Keratinocyte (primary cell): ENCODE results near the gene TUBB4B. TPM values are rescaled to one million over a fixed set of nuclear protein-coding genes. Genes with fewer than 3 reads are reported as not detected.

ENCODE experiments used
- DNase-seq: peaks from one replicate; pipeline ENCODE4 v3.0.0-alpha.2; 2011; ENCODE audit warnings: low read depth, missing footprints, low spot score
- FAIRE-seq: peaks from 2 replicates; lab custom pipeline; 2011; peaks lifted over from hg19 to GRCh38; lab: Jason Lieb, UNC
- H2AFZ ChIP-seq: 2 replicates; pipeline ENCODE4 v1.6.0; 2012; ENCODE audit warnings: low read length, control low read depth, inconsistent platforms; ENCODE audit not compliant: control insufficient read depth
- H3K27ac ChIP-seq: 2 replicates; pipeline ENCODE4 v1.5.1; 2011; ENCODE audit warnings: low read length; ENCODE audit not compliant: control insufficient read depth, insufficient read depth
- H3K27me3 ChIP-seq: 3 replicates; pipeline ENCODE4 v1.6.0; 2011; ENCODE audit warnings: low read length; ENCODE audit not compliant: control insufficient read depth, insufficient read depth; ENCODE audit errors: extremely low read depth
- H3K36me3 ChIP-seq, 2 experiments: 2 replicates in 1 of 2; 3 replicates in 1 of 2; pipeline ENCODE4 v1.5.1; 2011; ENCODE audit warnings: low read length in 2 of 2, mild to moderate bottlenecking in 1 of 2; ENCODE audit not compliant: control insufficient read depth in 2 of 2, insufficient read depth in 2 of 2; ENCODE audit errors: extremely low read depth in 1 of 2
- H3K4me1 ChIP-seq: 3 replicates; pipeline ENCODE4 v1.5.1; 2011; ENCODE audit warnings: low read length; ENCODE audit not compliant: control insufficient read depth, insufficient read depth; ENCODE audit errors: extremely low read depth
- H3K4me2 ChIP-seq: 3 replicates; pipeline ENCODE4 v1.6.0; 2011; ENCODE audit warnings: low read depth, low read length; ENCODE audit not compliant: control insufficient read depth, insufficient read depth; ENCODE audit errors: extremely low read depth
- H3K4me3 ChIP-seq, 3 experiments: fragments of 200-600 bp in 1 of 3; sonication (generic) in 1 of 3; 2 replicates in 2 of 3; 3 replicates in 1 of 3; pipeline ENCODE4 v1.5.1; 2011 to 2016; ENCODE audit warnings: low read length in 3 of 3, mild to moderate bottlenecking in 3 of 3, control low read depth in 2 of 3, inconsistent platforms in 1 of 3, low read depth in 1 of 3, mixed read lengths in 1 of 3, mixed run types in 1 of 3, moderate library complexity in 1 of 3; ENCODE audit not compliant: control insufficient read depth in 2 of 3, insufficient read depth in 2 of 3; ENCODE audit errors: extremely low read depth in 1 of 3
- H3K79me2 ChIP-seq: 2 replicates; pipeline ENCODE4 v1.6.0; 2012; ENCODE audit warnings: low read length; ENCODE audit not compliant: control insufficient read depth, insufficient read depth
- H3K9ac ChIP-seq: 3 replicates; pipeline ENCODE4 v1.6.0; 2011; ENCODE audit warnings: low read length; ENCODE audit not compliant: control insufficient read depth, insufficient read depth; ENCODE audit errors: extremely low read depth
- H3K9me1 ChIP-seq: 3 replicates; pipeline ENCODE4 v1.6.0; 2011; ENCODE audit warnings: low read length; ENCODE audit not compliant: control insufficient read depth, insufficient read depth; ENCODE audit errors: extremely low read depth
- H3K9me3 ChIP-seq: 2 replicates; pipeline ENCODE4 v1.5.1; 2012; ENCODE audit warnings: low read depth, low read length; ENCODE audit not compliant: control insufficient read depth
- H4K20me1 ChIP-seq: 3 replicates; pipeline ENCODE4 v1.6.0; 2011; ENCODE audit warnings: low read length; ENCODE audit not compliant: control insufficient read depth, insufficient read depth; ENCODE audit errors: extremely low read depth
- CTCF ChIP-seq, 3 experiments: IDR thresholded peaks in 1 of 3; conservative IDR thresholded peaks in 1 of 3; optimal IDR thresholded peaks in 1 of 3; 2 replicates in 2 of 3; 3 replicates in 1 of 3; pipeline versions ENCODE3 to v1.5.1; 2011; ENCODE audit warnings: low read length in 3 of 3, mild to moderate bottlenecking in 3 of 3, moderate library complexity in 2 of 3, control low read depth in 1 of 3, inconsistent platforms in 1 of 3; ENCODE audit not compliant: insufficient read depth in 2 of 3; ENCODE audit errors: extremely low read depth in 1 of 3
- EZH2 ChIP-seq: IDR thresholded peaks from one replicate; pipeline ENCODE4 v1.6.1; 2012; ENCODE audit warnings: inconsistent platforms, mild to moderate bottlenecking, low read length, moderate library complexity
- dilution Hi-C: fragments of 300-500 bp; cut with MboI; formaldehyde crosslinking; loops from one replicate; pipeline ENCODE4 v1.7.0; 2020; ENCODE audit warnings: low sequenced_read_pairs; ENCODE audit not compliant: extremely low pct_ligation_motif_present
- polyA plus RNA-seq, 5 experiments: library from polyadenylated mRNA; depleted of rRNA in 3 of 5; stranded (reverse) in 3 of 5; stranded (forward) in 1 of 5; unstranded in 1 of 5; fragments of >200 nt; gene quantifications; 1 replicate in 1 of 5; 2 replicates in 3 of 5; 3 replicates in 1 of 5; pipeline versions ENCODE4 v1.2.1 to v1.2.3, GENCODE V29; 2011 to 2012; ENCODE audit warnings: missing spikeins in 2 of 5, low read depth in 1 of 5, low replicate concordance in 1 of 5

The TUBB4B gene
- polyA plus RNA-seq, 1 donor (not counting 4 experiments of a cell fraction or from before 2014, with no cell fraction given), result 440 TPM

- H2AFZ ChIP-seq, result no peak within 1 kb of the TSS
- H4K20me1 ChIP-seq, result peaks cover 3% of the 10 kb centered on the region
- no peak for FAIRE-seq
- H3K4me2 ChIP-seq, result peak within 1 kb of the TSS; percentile 77
- H3K4me3 ChIP-seq, result peak within 1 kb of the TSS; percentile 71 to 77 (median 74)
- H3K36me3 ChIP-seq, result peaks cover 9 to 10% of the 10 kb centered on the region in 2 experiments
- H3K27ac ChIP-seq, result peak within 1 kb of the TSS; percentile 43
- H3K4me1 ChIP-seq, result peaks cover 23% of the 10 kb centered on the region
- dilution Hi-C loops, result no loop called here
- H3K9me1 ChIP-seq, result no peaks in the 10 kb centered on the region
- peaks cover 3% of the 10 kb centered on the region for H3K27me3 ChIP-seq
- no peaks in the 10 kb centered on the region for H3K9me3 ChIP-seq
- no peak for DNase-seq
- no peak for TF ChIP-seq EZH2
- peak in 1 of 3 experiments; percentile 19 for TF ChIP-seq CTCF (optimal IDR thresholded peaks at IDR 0.05 in 1 of 3, IDR thresholded peaks at IDR 0.05 in 1 of 3, conservative IDR thresholded peaks at IDR 0.05 in 1 of 3; ENCODE audit: extremely low read depth in 1 of 3, insufficient read depth in 2 of 3, low read length in 3 of 3)
- peak within 1 kb of the TSS; percentile 81 for H3K9ac ChIP-seq
- peaks cover 25% of the 10 kb centered on the region for H3K79me2 ChIP-seq
These were observed 36.4 kb downstream of the TUBB4B start, which contains the start of gene TOR4A for GRCh38 chr9:137277329-137278041. Gene TOR4A, plus strand, starts transcription at chr9:137277726. Its CDS starts 964 bp downstream, at chr9:137278690.

GRCh38 chr9:137278061-137278701 is 37.1 kb downstream of the TUBB4B start:
- peak overlapping the region; percentile 81 for H3K9ac ChIP-seq

More at GRCh38 chr9:137278061-137278701, 37.1 kb downstream of the TUBB4B start:
- no peak for DNase-seq
- no peak for FAIRE-seq
- Histone ChIP-seq H4K20me1 (peaks cover 3% of the 10 kb centered on the region), H3K9me1 (no peaks in the 10 kb centered on the region), H3K36me3 (peaks cover 10 to 14% of the 10 kb centered on the region in 2 experiments), H3K9me3 (no peaks in the 10 kb centered on the region), H3K27ac (peak overlapping the region; percentile 43), H3K4me3 (peak overlapping the region; percentile 71 to 77 (median 74)), H3K4me2 (peak overlapping the region; percentile 77), H2AFZ (no peak overlapping the region), H3K4me1 (peaks cover 21% of the 10 kb centered on the region), H3K79me2 (peaks cover 25% of the 10 kb centered on the region), H3K27me3 (peaks cover 3% of the 10 kb centered on the region)
- TF ChIP-seq CTCF (optimal IDR thresholded peaks at IDR 0.05 in 1 of 3, IDR thresholded peaks at IDR 0.05 in 1 of 3, conservative IDR thresholded peaks at IDR 0.05 in 1 of 3; ENCODE audit: extremely low read depth in 1 of 3, insufficient read depth in 2 of 3, low read length in 3 of 3) (no peak), EZH2 (no peak)
- dilution Hi-C loops, result no loop called here
